ENCODE results near the gene TCERG1L. TPM values are rescaled to one million over a fixed set of nuclear protein-coding genes. Genes with fewer than 3 reads are reported as not detected.

Gene TCERG1L
- total RNA-seq, 1 experiment from 2014 or later: not detected

GRCh38 chr10:131178521-131179331, 132.8 kb downstream of the TCERG1L start:
- Histone ChIP-seq H3K4me1 (ENCODE audit: control insufficient read depth, insufficient read depth, low read length) (no peaks in the 10 kb centered on the region), H3K27me3 (ENCODE audit: control insufficient read depth, insufficient read depth, low read length) (peaks cover 12% of the 10 kb centered on the region), H3K4me3 (ENCODE audit: low read depth in 2 of 2, low read length in 2 of 2) (no peak overlapping the region), H3K27ac (ENCODE audit: low read length) (no peak overlapping the region), H3K9me3 (ENCODE audit: control insufficient read depth, insufficient read depth, low read depth, low read length) (no peaks in the 10 kb centered on the region; the same call in 1 of the 2 replicates), H3K36me3 (ENCODE audit: control insufficient read depth, insufficient read depth, low read length) (no peaks in the 10 kb centered on the region)
- POLR2A ChIA-PET: no interaction called here
- CTCF ChIA-PET: no interaction called here
- DNase-seq (ENCODE audit: low read depth, low spot score) (no peak), ATAC-seq (no peak)
- TF ChIP-seq SIN3A (IDR thresholded peaks at IDR 0.05; ENCODE audit: borderline replicate concordance, insufficient read depth, low read depth, low read length): no peak
- no peak for TF ChIP-seq REST (IDR thresholded peaks at IDR 0.05; ENCODE audit: insufficient read depth in 1 of 2, low read depth in 2 of 2, low read length in 1 of 2)
- TF ChIP-seq CTCF (IDR thresholded peaks at IDR 0.05): no peak
- no peak for TF ChIP-seq POLR2AphosphoS5 (IDR thresholded peaks at IDR 0.05; ENCODE audit: low read depth, low read length)
- no peak for TF ChIP-seq TCF7L2 (IDR thresholded peaks at IDR 0.05; ENCODE audit: low read depth, low read length)
- no TSS peak for BruUV-seq (replicated peaks)
- in situ Hi-C loops (cut with HindIII; ENCODE audit: low pct_unique_long_range_greater_than_20kb, low sequenced_read_pairs): no loop called here
- intact Hi-C loops (cut with micrococcal nuclease; ENCODE audit: unreplicated experiment): no loop called here

GRCh38 chr10:131177431-131178327, 133.8 kb downstream of the TCERG1L start:
- no TSS peak for BruUV-seq (replicated peaks)
- H3K27me3 ChIP-seq (ENCODE audit: control insufficient read depth, insufficient read depth, low read length): peaks cover 9% of the 10 kb centered on the region
- H3K4me3 ChIP-seq (ENCODE audit: low read depth in 2 of 2, low read length in 2 of 2): no peak overlapping the region
- no peaks in the 10 kb centered on the region; the same call in 1 of the 2 replicates for H3K9me3 ChIP-seq (ENCODE audit: control insufficient read depth, insufficient read depth, low read depth, low read length)
- no peaks in the 10 kb centered on the region for H3K36me3 ChIP-seq (ENCODE audit: control insufficient read depth, insufficient read depth, low read length)
- in situ Hi-C loops (cut with HindIII; ENCODE audit: low pct_unique_long_range_greater_than_20kb, low sequenced_read_pairs): no loop called here
- intact Hi-C loops (cut with micrococcal nuclease; ENCODE audit: unreplicated experiment): no loop called here
- ATAC-seq (no peak), DNase-seq (ENCODE audit: low read depth, low spot score) (no peak)
- ChIA-PET POLR2A (no interaction called here), CTCF (no interaction called here)
- no peaks in the 10 kb centered on the region for H3K4me1 ChIP-seq (ENCODE audit: control insufficient read depth, insufficient read depth, low read length)
- no peak overlapping the region for H3K27ac ChIP-seq (ENCODE audit: low read length)
- no peak for TF ChIP-seq POLR2AphosphoS5 (IDR thresholded peaks at IDR 0.05; ENCODE audit: low read depth, low read length)
- TF ChIP-seq SIN3A (IDR thresholded peaks at IDR 0.05; ENCODE audit: borderline replicate concordance, insufficient read depth, low read depth, low read length): no peak
- TF ChIP-seq REST (IDR thresholded peaks at IDR 0.05; ENCODE audit: insufficient read depth in 1 of 2, low read depth in 2 of 2, low read length in 1 of 2): no peak
- no peak for TF ChIP-seq TCF7L2 (IDR thresholded peaks at IDR 0.05; ENCODE audit: low read depth, low read length)
- no peak for TF ChIP-seq CTCF (IDR thresholded peaks at IDR 0.05)

Data from Panc1 (cell line).